Astrocyte of the spinal cord (primary cell): ENCODE measurements around the gene PARD3B.
A peak's percentile ranks its signal among the peaks of the same experiment; 100 is the strongest.

Experiments used
- DNase-seq: peaks from one replicate; pipeline ENCODE4 v3.0.0; 2011; ENCODE audit warnings: low read depth, low spot score
- H3K4me3 ChIP-seq: 2 replicates; pipeline ENCODE4 v1.5.1; 2011; ENCODE audit warnings: low read depth, mild to moderate bottlenecking, low read length, moderate library complexity
- in situ Hi-C: cut with HindIII; loops from 2 replicates; pipeline ENCODE4 v1.10.0; 2017; ENCODE audit warnings: low sequenced_read_pairs
- TF ChIP-seq, protein P1 (sequence below): IDR thresholded peaks from 2 replicates; pipeline ENCODE4 v1.5.1; 2012; ENCODE audit warnings: low read depth, mild to moderate bottlenecking, low read length, inconsistent platforms

PARD3B gene

DNA sequence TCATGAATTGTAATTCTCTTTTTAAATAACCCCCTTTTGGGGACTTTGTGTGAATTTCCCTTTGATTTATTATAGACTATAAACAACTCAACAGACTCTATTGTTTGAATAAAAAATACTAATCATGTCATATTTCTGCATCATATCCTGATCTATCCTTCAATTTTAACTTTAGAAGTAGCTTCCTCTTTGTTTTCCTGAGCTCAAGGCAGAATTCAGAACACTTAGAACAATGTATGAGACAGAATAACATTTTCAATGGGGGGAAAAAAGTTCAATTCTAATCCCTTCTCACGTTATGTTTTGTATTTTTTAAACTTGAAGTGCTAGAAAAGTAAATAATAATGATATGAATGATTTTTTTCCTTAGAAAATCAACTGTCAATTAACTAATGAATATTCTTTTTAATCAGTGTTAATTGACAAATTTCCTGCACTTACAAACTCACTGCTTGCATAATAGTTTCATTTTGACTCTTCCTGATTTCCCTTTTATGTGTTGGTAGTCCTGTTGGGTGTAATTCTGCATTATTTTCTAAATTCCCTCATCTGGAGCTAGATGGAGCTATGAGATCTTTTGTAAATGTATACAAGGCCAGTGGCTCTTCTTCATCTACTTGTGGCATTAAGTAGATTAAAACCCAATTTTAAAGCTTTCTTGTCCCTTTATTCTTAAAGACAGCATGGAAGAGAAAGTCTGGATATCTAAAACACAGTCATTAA is 326.1 kb downstream of the PARD3B start:
- in situ Hi-C loops = no loop called here
- H3K4me3 ChIP-seq = no peak overlapping the region
- TF ChIP-seq, protein P1, sequence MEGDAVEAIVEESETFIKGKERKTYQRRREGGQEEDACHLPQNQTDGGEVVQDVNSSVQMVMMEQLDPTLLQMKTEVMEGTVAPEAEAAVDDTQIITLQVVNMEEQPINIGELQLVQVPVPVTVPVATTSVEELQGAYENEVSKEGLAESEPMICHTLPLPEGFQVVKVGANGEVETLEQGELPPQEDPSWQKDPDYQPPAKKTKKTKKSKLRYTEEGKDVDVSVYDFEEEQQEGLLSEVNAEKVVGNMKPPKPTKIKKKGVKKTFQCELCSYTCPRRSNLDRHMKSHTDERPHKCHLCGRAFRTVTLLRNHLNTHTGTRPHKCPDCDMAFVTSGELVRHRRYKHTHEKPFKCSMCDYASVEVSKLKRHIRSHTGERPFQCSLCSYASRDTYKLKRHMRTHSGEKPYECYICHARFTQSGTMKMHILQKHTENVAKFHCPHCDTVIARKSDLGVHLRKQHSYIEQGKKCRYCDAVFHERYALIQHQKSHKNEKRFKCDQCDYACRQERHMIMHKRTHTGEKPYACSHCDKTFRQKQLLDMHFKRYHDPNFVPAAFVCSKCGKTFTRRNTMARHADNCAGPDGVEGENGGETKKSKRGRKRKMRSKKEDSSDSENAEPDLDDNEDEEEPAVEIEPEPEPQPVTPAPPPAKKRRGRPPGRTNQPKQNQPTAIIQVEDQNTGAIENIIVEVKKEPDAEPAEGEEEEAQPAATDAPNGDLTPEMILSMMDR = peak; percentile 46
- peak; percentile 76 for DNase-seq

DNA sequence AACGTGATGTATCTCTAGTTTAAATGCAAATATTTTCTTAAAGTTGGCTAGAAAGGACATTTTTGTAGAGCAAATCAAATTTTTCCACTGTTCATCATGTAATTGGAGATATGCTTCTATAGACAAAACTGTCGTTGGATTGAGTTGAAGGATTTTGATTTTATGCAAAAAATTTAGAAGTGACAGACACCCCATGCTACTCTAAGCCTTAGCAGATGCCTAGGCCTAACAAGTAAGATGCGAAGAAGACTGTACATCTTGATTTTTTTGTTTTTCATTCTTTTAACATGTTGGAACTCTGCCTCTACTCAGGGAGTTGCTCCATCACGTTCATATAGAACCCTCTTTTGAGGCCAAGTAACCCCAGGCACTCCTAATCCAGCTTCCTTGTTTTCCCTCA is 331.0 kb downstream of the PARD3B start:
- in situ Hi-C loops = no loop called here
- TF ChIP-seq, protein P1 = no peak

DNA sequence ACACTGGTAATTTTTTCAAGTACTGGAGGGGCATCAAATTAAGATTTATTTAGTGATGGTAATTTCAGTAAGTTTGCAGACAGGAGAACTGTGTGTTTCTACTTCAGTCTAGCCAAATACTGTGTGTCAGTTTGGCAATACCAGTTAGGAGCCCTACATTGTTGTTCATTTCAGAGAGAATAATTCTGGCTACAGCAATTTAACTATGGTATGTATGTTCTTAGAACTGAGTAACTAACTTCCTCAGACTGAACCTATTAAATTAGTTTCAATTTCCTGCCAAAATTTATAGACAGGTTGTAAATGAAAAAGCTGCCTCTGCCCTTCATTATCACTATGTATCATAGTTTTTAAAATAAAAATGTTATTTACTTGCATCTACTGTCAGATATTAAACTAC is 332.4 kb downstream of the PARD3B start:
- in situ Hi-C loops = no loop called here
- H3K4me3 ChIP-seq = no peak overlapping the region
- DNase-seq = no peak
- TF ChIP-seq, protein P1 = no peak

More for the DNA sequence above, 331.0 kb downstream of the PARD3B start:
- H3K4me3 ChIP-seq = no peak overlapping the region
- no peak for DNase-seq

DNA sequence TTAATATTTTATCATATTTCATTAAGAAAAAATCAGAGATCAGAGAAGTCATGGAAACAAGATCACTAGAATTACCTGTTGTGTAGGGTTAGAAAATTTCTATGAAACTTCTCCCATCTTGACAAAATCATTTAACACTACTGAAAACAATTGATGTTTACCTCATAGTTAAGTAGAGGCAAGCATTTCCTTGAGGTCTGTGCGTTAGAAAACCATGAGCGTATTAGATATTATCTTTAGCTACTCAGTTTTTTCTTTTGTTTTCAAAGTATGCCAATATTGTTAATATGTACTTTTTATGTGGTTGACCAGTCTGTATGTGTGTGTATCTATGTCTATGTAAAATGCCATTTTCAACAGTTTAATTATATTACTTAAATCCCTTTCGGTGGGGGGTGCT is 335.7 kb downstream of the PARD3B start:
- no peak for DNase-seq
- TF ChIP-seq, protein P1 = no peak
- in situ Hi-C loops = no loop called here
- H3K4me3 ChIP-seq = no peak overlapping the region

DNA sequence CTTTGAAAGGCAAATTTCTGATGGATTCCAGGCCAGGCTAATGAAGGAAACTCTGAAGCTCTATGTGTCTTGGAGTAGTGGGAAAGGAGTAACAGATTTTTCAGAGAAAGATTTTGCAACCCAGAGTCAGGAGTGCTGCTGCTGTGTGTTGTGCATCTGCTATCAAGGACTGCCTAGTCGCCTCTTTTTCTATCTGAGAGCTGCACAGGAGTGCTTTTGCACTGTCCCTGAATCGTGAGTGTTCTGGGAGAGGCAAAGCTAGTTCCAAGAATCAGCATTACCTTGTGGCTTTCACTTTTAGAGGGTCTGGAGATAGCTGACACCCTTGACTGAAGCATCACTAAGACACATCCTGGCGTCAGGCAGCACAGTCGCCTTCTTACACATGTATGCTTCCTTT is 336.4 kb downstream of the PARD3B start:
- in situ Hi-C loops = no loop called here
- no peak for DNase-seq
- TF ChIP-seq, protein P1 = no peak
- H3K4me3 ChIP-seq = no peak overlapping the region

DNA sequence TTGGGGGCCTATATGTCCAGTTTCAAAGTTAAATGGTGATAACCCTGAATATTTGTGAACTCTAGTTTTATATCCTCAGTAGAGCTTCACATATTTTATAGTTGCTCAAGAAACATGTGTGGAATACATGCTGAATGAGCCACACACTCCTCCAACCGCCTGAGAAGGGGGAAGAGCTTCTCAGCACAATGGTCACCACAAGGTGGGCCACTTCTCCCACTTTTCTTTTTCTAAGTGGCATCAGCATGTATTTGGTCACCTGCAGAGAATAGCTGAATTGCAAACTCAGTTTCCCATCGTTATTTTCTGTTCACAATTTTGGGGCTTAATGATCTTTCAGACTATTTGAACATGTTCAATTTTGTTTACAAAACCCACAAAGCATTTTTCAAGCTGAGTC is 340.5 kb downstream of the PARD3B start:
- no peak for DNase-seq
- no peak overlapping the region for H3K4me3 ChIP-seq
- in situ Hi-C loops = no loop called here
- TF ChIP-seq, protein P1 = peak; percentile 12
